OCI-LY3 (cell line): ENCODE measurements around the gene MC2R.

Source experiments
- CTCF ChIP-seq: fragments of 200-600, 300-600 bp; sonication (generic); IDR thresholded peaks from 2 replicates; pipeline ENCODE4 v1.5.1; 2014; ENCODE audit warnings: antibody characterized with exemption, low read length, low read depth
- EZH2phosphoT487 ChIP-seq: fragments of 200-600 bp; shearing (Covaris generic); IDR thresholded peaks from 2 replicates; pipeline ENCODE4 v1.6.1; 2018; ENCODE audit warnings: antibody characterized with exemption, mixed run types, low read depth

DNA sequence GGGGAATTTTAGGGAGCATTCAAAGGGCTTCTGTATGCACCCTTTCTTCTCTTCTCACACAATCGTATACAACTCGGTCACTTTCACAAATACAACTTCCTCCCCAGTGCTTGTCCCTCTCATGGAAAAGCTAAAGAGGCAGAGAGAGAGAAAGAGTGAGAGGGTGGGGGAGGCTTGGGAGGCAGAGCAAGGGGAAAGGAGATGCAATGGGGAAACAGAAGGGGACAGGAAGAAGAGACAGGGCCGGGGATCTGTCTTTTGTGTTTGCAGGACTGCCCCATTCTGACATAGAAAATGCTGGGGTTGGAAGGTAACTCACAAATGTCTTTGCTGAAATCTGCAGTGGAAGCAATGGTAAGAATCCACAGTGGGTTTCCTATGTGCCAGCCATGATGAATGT lies 2.1 kb upstream of the MC2R start:
- TF ChIP-seq CTCF, result no peak
- TF ChIP-seq EZH2phosphoT487, result no peak
